H1 (cell line): ENCODE measurements around the gene MYO5B. TPM values are rescaled to one million over a fixed set of nuclear protein-coding genes. Genes with fewer than 3 reads are reported as not detected.

Source experiments
- polyA plus RNA-seq, 7 experiments: library from polyadenylated mRNA; depleted of rRNA in 3 of 7; stranded (reverse) in 5 of 7; unstranded in 2 of 7; fragments of >200 nt in 5 of 7; fragments of 200-250 nt in 2 of 7; gene quantifications; 1 replicate in 5 of 7; 2 replicates in 1 of 7; 4 replicates in 1 of 7; pipeline versions ENCODE4 v1.2.1 to v1.2.3, GENCODE V29; 2011 to 2013; ENCODE audit warnings: missing spikeins in 2 of 7, mixed read lengths in 2 of 7
- total RNA-seq: library from RNA; stranded (reverse); fragmentation: NEBNext Ultra II Directional; extraction: Animal tissue kit (Norgen Biotek cat#: 25700); gene quantifications from 2 replicates; pipeline ENCODE4 v1.2.1, GENCODE V29; 2021
- TF ChIP-seq, protein P1 (sequence below): fragments of 300-600 bp; sonication (generic); IDR thresholded peaks from 2 replicates; pipeline ENCODE4 v1.7.1; 2012; ENCODE audit warnings: low read length, moderate library complexity, mild to moderate bottlenecking, inconsistent platforms; ENCODE audit not compliant: insufficient replicate concordance

MYO5B gene
- total and polyA plus RNA-seq, 2 of the 8 experiments (the other 6 are each of a cell fraction or from before 2014, with no cell fraction given) = 6.4 to 7.7 TPM

DNA sequence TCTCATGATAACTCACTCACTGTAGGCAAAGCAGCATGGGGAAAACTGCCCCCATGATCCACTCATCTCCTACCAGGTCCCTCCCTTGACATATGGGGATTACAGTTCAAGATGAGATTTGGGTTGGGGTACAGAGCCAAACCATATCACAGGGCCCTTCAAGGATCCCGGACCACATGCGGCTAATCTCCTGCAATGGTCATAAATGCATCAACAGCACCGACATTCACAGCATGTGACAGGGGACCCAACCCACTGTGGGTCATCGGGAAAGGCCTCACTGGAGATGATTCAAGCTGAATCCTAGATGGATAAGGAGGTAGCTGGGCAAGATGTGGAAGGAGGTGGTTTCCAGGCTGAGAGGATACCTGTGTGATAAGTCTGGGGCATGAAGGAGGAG is 129.4 kb downstream of the MYO5B start (continued):
- TF ChIP-seq, protein P1, sequence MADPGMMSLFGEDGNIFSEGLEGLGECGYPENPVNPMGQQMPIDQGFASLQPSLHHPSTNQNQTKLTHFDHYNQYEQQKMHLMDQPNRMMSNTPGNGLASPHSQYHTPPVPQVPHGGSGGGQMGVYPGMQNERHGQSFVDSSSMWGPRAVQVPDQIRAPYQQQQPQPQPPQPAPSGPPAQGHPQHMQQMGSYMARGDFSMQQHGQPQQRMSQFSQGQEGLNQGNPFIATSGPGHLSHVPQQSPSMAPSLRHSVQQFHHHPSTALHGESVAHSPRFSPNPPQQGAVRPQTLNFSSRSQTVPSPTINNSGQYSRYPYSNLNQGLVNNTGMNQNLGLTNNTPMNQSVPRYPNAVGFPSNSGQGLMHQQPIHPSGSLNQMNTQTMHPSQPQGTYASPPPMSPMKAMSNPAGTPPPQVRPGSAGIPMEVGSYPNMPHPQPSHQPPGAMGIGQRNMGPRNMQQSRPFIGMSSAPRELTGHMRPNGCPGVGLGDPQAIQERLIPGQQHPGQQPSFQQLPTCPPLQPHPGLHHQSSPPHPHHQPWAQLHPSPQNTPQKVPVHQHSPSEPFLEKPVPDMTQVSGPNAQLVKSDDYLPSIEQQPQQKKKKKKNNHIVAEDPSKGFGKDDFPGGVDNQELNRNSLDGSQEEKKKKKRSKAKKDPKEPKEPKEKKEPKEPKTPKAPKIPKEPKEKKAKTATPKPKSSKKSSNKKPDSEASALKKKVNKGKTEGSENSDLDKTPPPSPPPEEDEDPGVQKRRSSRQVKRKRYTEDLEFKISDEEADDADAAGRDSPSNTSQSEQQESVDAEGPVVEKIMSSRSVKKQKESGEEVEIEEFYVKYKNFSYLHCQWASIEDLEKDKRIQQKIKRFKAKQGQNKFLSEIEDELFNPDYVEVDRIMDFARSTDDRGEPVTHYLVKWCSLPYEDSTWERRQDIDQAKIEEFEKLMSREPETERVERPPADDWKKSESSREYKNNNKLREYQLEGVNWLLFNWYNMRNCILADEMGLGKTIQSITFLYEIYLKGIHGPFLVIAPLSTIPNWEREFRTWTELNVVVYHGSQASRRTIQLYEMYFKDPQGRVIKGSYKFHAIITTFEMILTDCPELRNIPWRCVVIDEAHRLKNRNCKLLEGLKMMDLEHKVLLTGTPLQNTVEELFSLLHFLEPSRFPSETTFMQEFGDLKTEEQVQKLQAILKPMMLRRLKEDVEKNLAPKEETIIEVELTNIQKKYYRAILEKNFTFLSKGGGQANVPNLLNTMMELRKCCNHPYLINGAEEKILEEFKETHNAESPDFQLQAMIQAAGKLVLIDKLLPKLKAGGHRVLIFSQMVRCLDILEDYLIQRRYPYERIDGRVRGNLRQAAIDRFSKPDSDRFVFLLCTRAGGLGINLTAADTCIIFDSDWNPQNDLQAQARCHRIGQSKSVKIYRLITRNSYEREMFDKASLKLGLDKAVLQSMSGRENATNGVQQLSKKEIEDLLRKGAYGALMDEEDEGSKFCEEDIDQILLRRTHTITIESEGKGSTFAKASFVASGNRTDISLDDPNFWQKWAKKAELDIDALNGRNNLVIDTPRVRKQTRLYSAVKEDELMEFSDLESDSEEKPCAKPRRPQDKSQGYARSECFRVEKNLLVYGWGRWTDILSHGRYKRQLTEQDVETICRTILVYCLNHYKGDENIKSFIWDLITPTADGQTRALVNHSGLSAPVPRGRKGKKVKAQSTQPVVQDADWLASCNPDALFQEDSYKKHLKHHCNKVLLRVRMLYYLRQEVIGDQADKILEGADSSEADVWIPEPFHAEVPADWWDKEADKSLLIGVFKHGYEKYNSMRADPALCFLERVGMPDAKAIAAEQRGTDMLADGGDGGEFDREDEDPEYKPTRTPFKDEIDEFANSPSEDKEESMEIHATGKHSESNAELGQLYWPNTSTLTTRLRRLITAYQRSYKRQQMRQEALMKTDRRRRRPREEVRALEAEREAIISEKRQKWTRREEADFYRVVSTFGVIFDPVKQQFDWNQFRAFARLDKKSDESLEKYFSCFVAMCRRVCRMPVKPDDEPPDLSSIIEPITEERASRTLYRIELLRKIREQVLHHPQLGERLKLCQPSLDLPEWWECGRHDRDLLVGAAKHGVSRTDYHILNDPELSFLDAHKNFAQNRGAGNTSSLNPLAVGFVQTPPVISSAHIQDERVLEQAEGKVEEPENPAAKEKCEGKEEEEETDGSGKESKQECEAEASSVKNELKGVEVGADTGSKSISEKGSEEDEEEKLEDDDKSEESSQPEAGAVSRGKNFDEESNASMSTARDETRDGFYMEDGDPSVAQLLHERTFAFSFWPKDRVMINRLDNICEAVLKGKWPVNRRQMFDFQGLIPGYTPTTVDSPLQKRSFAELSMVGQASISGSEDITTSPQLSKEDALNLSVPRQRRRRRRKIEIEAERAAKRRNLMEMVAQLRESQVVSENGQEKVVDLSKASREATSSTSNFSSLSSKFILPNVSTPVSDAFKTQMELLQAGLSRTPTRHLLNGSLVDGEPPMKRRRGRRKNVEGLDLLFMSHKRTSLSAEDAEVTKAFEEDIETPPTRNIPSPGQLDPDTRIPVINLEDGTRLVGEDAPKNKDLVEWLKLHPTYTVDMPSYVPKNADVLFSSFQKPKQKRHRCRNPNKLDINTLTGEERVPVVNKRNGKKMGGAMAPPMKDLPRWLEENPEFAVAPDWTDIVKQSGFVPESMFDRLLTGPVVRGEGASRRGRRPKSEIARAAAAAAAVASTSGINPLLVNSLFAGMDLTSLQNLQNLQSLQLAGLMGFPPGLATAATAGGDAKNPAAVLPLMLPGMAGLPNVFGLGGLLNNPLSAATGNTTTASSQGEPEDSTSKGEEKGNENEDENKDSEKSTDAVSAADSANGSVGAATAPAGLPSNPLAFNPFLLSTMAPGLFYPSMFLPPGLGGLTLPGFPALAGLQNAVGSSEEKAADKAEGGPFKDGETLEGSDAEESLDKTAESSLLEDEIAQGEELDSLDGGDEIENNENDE = no peak
- TF ChIP-seq, all 59 proteins: peak for 0
